ENCODE measurements around the gene BRF1.
"Not testable (repeated sequence)": the region's sequence is repeated elsewhere in the genome, so short reads cannot be mapped to it uniquely, and the experiment has no call there.

Gene BRF1

DNA sequence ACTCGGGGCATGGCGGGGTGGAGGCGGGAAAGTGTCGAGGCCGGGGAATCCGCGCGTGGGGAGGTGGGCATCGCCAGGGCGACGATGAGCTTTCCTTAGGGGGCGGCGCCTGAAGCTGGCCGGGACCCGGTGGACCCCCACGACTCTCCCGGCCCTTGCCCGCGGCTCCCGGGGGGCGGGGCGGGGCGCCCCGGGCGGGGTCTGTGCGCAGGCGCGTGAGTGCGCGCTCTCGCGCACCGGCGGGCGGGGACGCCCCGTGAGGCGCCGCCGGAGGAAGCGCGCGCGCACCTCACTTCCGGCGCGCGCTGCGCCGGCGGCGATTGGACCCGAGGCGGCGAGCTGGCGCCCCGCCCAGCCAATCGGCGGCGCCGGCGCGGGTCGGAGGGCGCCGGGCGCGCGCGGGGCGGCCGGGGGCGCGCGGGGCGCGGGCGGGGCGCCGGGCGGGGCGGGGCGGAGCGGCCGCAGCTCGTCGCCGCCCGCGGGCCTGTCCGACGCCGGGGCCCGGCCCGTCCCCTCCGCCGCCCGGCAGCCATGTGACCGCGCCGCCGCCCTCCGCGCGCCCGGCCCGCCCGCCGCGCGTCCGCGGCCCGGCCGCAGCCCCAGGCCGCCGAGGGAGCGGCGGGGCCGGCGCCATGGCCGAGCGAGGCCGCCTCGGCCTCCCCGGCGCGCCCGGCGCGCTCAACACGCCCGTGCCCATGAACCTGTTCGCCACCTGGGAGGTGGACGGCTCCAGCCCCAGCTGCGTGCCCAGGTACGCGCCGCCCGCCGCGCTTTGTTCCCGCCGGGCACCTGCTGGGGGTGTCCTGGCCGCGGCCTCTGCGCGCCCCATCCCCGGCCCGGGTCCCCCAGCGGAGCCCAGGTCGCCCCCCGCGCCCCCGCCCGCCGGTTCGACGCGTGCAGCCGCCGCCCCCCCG lies 13.7 kb upstream of the BRF1 start, which contains the start of gene PACS2:
TSS of gene PACS2 (plus strand) at position 462 of the 914 bp plus-strand sequence. CDS start at position 633, 171 bp downstream.
- peak; percentile 68 for DNase-seq

GRCh38 chr14:105313381-105314286 lies 12.8 kb upstream of the BRF1 start:
- peak; percentile 44 for DNase-seq

- no peak for DNase-seq
These were observed 12.2 kb upstream of the BRF1 start for GRCh38 chr14:105312973-105313372.

GRCh38 chr14:105311838-105312237 lies 11.0 kb upstream of the BRF1 start:
- no peak for DNase-seq

DNA sequence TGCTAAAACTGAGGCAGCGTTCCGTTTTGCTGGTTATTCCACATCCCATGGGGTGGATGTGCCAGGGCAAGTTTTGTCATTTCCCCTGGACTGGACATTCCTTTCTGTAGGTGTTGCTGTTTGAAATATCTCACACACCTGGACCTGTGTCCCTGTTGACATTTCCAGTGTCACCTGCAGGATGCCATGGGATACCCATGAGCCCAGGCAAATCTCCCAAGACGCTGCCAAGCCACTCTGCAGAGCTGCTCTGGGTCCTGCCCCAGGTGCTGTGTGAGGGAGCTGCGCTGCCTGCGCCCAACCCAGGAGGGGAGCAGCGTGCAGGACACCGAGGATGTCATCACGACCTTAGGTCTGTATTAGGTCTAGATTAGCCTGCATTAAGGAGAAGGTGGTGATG lies 8.6 kb upstream of the BRF1 start:
- DNase-seq, result no peak

GRCh38 chr14:105307052-105307727 lies 6.4 kb upstream of the BRF1 start:
- DNase-seq, result no peak

- no peak for DNase-seq
These were observed 5.0 kb upstream of the BRF1 start for GRCh38 chr14:105305791-105306190.

- DNase-seq, result no peak
These were observed 4.5 kb upstream of the BRF1 start for GRCh38 chr14:105305345-105305744.

DNA sequence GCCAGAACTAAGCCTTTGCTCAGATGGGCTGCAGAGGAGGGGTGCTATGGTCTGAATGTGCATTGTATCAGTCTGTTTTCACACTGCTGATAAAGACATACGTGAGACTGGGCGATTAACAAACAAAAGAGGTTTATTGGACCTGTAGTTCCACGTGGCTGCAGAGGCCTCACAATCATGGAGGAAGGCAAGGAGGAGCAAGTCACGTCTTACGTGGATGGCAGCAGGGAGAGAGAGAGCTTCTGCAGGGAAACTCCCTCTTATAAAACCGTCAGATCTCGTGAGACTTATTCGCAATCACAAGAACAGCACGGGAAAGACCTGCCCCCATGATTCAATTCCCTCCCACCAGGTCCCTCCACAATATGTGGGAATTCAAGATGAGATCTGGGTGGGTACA lies 3.8 kb upstream of the BRF1 start:
- DNase-seq, result no peak

DNA sequence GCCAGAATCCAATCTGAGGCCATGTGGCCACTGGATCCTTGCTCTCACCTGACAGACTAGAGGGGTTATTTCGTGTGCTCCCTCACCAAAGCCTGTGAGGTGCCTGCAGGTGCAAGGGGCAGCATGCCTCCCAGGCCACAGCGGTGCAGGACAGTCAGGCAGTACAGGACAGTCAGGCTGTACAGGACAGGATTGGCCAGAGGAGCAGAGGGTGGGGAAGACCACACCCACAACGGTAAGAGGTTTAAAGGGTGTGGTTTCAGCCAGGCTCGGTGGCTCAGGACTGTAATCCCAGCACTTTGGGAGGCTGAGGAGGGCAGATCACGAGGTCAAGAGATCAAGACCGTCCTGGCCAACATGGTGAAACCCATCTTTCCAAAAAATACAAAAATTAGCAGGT lies 3.1 kb upstream of the BRF1 start:
- no peak for DNase-seq

DNA sequence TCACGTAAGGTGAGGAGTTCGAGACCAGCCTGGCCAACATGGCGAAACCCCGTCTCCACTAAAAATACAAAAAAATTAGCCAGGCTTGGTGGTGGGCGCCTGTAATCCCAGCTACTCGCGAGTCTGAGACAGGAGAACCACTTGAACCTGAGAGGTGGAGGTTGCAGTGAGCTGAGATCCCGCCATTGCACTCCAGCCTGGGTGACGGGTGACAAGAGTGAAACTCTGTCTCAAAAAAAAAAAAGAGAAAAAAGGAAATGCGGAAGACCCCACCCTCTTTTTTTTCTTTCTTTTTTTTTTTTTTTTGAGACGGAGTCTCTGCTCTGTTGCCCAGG lies 1.1 kb upstream of the BRF1 start:
- not testable (repeated sequence) for DNase-seq

- peak; percentile 97 for DNase-seq
These were observed 508 bp upstream of the BRF1 start for GRCh38 chr14:105301103-105301914.

DNA sequence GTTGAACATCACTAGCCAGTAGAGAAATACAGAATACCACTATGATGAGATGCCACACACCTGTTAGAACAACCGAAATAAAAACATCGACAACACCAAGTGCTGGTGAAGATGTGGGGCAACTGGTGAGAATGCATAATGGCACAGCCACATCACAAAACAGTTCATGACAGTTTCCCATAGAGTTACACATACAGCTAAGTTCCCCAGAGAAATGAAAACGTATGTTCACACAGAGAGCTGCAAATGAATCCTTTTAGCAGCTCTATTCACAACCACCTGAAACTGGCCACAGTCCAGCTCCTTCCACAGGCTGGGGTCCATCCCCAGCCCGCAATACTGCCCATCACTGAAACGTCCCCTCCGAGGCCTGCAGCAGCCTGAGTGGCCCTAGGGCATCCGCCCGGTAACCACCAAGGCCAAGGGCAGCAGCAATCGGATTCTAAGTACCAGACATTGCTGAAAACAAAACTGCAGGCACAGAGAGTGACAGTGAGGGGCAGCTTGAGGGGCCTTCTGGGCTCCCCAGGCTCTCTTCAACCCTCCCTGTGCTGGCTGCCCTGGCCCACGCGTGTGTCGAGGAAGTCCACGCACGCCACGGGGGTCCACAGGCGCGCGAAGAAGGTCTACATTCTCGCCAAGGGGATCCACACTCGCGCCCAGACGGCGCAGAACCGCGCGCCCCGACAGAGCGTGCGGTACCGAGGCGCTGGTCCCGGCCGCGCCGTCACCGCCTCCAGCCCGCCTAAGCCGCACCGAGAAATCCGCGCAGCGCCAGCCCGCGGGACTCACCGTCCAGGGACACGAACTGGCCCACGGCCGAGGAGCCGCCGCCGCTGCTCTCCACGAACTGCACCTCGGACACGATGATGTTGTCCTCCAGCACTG lies 903 bp downstream of the BRF1 start:
- DNase-seq, result no peak

DNA sequence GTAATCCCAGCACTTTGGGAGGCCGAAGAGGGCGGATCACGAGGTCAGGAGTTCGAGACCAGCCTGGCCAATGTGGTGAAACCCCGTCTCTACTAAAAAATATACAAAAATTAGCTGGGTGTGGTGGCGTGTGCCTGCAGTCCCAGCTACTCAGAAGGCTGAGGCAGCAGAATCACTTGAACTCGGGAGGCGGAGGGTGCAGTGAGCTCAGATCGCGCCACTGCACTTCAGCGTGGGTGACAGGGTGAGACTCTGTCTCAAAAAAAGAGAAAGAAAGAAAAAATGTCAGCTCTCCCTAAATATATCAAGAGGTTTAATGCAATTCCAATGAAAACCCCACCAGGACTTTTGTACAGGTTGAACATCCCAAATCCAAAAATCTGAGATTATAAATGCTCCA lies 3.5 kb downstream of the BRF1 start:
- DNase-seq, result not testable (repeated sequence)

GRCh38 chr14:105294142-105294597 lies 6.6 kb downstream of the BRF1 start:
- peak; percentile 65 for DNase-seq

DNA sequence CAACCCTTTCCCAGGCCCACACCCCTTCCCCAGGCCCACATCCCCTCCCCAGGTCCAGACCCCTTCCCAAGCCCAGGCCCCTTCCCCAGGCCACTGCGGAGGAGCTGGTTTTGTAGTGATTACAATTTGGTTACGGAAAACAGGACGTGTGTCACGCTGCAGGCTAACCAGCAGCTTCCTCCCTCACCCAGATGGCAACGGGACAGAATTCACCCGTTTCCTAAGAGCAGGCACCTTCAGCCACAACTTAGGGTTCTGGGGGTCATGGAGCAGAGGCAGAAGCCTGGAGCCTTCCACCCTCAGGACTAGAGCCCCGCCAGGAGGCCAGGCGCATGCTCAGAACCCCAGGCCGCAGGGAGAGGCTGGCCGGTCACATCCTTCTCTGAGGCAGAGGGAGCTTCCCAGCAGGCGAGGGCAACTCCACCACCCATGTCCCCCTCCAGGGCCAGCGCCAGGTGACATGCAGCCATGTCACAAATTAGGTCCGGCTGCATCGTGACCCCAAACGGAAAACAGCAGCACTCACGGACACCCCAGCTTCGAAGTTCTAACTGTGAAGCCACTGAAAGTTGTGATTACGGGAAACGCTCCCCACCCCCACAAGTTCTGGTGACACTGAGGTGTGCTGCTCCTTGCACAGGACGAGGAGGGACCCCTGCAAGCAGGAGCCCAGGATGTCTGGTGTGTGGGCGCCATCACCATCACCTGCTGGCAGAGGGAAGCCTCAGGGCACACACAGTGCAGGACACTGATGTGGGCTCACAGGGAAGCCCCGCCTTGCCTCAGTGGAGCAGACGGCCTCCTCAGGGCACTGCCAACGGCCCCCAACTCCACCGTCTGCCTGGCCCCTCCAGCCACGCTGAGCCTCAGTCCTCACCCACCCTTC lies 7.7 kb downstream of the BRF1 start:
- DNase-seq, result no peak

- DNase-seq, result no peak
These were observed 10.0 kb downstream of the BRF1 start for GRCh38 chr14:105290621-105291346.

DNA sequence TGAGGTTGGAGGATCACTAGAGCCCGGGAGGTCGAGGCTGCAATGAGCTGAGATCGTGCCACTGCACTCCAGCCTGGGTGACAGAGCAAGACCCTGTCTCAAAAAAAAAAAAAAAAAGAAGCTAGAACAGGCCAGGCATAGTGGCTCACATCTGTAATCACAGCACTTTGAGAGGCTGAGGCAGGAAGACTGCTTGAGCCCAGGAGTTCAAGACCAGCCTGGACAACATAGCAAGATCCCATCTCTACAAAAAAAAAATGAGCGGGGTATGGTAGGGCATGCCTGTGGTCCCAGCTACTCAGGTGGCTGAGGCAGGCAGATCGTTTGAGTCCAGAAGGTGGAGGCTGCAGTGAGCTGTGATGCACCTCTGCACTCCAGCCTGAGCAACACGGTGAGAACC lies 11.9 kb downstream of the BRF1 start:
- DNase-seq, result not testable (repeated sequence)

All from effector CD4-positive, alpha-beta T cell (primary cell).